HG03342 (cell line): ENCODE measurements around the gene COMTD1.
A peak's percentile ranks its signal among the peaks of the same experiment; 100 is the strongest.

Experiments
- ATAC-seq: cut with Tn5 transposase; IDR thresholded peaks from one replicate; pipeline ENCODE4 v1.9.1; 2021; ENCODE audit warnings: mild to moderate bottlenecking, moderate library complexity; ENCODE audit not compliant: unreplicated experiment

COMTD1 gene

DNA sequence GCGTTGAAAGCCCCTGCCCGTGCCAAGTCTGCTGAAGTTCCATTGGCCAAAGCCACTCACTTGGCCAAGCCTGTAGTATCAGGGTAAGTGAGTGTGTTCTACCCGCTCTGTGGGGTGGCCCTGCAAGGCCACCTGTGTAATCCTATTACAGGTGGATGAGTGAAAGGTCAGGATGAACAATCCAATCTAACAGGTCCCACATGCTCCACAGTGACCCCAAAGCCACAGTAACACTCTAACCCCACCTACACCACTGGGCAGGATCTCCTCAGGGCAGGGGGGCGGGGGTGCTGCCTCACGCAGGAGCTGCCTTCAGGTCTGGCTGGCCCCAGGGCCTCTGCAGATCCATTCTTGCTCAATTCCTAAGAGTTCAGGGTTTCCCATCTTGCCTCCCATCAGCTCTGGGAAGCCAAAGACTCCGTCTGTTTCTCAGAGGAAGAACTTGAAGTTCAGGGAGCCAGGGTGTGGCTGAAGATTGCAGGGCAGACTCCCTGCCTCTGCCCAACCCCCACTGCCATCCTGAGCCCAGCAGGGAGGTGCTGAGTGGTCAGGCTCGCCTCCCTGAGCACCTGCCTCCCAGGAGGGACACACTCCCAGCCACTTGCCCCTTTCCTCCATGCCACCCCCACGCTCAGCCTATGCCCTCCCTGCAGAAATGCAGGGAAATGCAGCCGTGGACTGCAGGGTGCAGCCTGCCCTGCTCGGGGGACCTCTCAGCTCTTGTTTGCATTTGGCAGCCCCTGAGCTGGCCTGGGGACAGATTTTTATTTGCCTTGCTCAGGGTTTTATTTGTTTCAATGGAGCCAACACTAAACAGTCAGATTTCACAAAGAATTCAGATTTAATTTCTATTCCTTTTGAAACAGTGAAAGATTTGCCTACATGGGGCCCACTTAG, 9.8 kb upstream of the COMTD1 start:
- ATAC-seq: no peak

DNA sequence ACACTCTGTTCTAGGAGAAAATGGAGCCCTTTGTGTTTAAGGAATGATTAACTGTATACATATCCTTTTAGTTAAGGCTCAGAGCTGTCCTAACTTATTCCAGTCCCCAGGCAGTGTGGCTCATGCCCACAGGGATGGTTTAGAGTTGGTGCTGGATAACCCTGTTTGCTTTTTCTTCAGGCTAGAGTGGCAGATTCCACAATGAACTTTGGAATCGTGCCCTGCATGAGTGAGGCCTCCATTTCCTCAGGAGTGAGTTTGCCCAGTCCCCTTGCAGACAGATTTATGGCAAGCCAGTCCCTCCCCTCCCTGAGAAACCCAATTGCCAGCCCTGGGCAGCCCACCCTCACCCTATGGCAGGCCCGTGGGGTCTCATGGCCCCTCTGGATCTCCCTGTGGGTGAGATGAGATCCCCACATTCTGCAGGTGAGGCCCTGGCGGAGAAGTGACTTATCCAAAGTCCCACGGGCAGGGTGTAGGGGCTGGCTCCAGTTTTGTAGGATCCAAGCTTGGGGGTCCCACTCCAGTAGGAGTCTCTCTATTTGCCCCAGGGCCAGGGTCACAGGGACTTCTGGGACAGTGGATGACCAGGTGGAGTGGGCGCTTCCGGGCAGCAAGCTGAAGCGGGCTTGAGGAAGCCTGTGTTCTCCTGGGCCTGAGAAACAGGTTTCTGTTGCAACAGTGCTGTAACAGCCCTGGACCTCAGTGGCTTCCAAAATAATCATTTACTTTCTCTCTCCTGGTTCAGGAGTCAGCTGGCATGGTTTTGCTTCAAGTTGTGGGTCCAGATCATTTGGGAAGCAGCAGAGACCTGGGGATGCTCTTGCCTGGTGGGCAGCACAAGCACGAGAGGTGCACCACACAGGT, 9.0 kb upstream of the COMTD1 start:
- no peak for ATAC-seq

DNA sequence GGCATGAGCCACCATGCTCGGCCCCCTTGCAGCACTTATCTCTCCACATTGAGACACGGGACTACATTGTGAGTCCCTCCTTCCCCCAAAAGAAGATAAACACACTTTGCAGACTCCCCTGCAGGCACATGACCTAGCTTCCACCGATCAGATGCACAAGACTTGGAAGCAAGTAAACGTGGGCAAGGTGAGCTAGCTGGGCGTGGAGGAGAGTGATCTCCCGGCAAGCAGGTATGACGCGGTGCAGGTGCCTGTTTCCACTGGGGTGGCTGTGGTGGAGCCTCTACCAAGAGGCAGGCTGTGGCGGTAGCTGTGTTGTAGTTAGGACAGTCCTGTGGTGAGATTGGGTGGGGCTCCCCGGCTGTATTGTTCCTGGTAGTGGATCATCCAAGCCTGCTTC, 7.7 kb upstream of the COMTD1 start:
- ATAC-seq: no peak

DNA sequence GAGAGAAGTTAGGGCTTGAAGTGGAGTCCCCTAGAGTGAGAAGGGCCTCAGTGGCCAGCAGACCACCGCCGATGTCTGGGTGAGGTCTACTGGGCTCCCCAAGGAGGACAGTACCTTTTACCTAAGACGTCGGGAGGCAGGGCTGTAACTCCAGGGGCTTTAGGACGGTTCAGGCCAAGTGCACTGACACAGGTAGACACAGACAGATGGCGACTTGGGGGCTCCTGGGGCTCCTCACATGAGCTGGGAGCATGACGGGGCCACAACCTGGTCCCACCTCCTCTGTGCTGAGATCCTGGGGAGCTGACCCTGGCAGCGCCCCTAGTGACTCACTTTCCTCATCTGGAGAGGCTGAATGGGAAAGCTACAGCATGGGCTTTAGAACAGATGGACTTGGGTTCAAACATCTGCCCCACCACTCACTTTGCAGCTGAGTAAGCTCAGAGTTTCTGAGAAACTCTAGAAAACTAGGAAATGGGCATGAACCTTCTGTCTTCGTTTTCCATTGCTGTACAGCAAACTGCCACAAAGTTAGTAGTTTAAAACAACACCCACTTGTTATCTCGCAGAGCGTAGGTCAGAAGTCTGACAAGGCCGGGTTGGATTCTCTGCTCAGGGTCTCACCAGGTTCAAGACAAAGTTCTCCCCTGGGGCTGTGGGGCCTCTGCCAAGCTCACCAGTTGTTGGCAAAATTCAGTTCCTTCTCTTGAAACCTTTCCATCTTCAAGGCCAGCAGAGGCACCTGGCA, 4.7 kb upstream of the COMTD1 start:
- no peak for ATAC-seq

DNA sequence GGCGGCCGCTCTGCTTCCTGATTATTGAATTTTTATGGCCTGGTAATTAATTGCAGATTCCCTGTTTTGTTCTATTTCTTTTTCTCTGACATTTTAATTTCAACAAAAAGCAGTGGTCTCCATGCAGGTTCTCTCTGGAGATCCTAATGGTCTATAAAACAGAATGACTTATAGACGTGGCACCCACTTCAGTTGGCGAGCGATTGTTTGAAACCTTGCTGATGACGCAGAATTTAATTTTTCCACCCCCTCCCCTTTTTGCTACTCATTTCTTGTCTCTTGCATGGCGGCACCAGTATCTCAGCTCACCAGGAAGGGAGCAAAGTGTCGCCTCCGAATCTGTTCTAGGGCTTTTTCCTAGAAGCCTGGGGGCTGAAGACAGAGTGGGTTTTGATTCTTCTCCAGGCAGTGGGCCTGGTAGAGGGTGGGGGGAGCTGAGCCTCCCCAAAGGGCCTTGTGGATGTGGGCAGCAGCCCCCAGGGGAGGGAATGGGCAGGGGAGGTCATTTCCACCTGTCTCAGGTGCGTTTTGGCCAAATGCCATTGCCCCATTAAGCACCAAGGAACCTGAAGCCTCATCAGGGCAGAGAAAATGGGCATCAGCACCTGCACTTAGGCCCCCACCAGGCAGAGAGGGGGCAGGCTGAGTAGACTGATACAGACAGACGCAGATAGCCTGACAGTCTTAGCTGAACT, 3.5 kb upstream of the COMTD1 start:
- ATAC-seq: no peak

DNA sequence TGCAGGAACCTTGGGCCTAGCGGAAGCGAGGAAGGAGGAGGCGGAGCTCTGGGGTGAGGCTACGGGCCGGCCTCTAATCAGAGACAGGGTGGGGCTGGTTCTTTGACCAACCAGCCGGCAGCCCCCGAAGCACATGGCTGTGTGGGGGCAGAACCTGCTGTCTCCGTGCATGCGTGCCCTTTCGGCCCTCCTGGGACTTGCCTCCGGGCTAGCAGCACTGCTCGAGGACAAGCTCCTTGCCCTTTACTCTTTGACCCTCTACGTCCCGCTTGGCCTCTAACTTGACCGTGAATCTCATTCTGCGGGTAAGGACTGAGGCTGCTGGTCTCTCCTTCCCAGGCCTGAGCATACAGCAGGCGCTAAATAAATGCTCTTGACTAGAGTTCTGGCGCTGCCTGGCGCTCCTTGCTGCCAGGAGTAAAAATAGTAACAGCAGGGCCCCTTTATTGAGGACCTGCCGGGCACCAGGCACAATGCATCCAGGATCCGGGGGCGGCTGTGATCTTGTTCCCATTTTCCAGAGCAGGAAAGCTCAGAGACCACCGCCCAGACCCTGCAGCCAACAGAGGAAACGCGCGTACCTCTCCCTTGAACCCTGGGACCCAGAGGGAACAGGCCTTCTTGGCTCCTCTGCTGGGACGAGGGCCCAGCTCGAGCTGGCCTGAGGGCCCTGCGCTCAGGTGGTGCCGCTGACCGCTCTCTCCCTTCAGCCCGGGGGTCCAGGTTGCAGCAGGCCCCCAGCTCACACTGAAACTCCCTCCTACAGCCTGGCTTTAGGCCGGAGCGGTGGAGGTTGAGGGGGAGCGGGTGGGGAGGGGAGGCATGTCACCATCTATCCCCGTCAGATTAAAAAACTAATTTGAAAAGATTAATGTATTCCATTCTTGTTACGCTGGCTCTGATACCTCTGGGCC, 2.7 kb upstream of the COMTD1 start:
- ATAC-seq: no peak

DNA sequence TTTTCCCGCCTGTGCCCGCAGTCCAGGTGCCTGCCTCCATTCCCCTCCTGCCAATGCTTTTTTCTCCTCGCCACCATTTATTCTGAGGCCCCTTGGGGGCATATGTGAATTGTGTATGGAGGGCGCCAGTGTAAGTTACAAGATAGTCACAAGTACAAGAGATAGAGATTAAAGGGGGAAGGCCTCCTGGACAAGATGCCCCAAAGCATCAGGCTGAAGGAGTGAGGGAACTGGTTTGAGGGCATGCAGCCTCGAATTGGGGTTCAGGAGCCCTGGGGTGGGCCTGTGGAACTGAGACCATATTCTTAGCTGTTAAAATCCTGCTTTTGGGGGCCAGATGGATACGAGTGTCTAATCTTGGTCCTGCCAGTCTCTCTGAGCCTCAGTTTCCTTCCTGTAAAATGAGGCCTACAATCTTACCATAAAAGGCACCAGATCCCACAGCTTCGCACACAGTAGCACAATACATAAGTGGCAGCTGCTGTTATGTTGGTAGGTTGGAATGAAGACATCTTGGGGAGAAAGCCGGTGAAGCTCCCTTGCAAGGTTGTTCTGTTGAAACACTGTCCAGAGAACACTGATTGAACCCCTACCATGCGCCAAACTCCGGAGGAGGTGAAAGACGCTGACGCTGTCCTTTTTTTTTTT, 545 bp upstream of the COMTD1 start:
- ATAC-seq: no peak

DNA sequence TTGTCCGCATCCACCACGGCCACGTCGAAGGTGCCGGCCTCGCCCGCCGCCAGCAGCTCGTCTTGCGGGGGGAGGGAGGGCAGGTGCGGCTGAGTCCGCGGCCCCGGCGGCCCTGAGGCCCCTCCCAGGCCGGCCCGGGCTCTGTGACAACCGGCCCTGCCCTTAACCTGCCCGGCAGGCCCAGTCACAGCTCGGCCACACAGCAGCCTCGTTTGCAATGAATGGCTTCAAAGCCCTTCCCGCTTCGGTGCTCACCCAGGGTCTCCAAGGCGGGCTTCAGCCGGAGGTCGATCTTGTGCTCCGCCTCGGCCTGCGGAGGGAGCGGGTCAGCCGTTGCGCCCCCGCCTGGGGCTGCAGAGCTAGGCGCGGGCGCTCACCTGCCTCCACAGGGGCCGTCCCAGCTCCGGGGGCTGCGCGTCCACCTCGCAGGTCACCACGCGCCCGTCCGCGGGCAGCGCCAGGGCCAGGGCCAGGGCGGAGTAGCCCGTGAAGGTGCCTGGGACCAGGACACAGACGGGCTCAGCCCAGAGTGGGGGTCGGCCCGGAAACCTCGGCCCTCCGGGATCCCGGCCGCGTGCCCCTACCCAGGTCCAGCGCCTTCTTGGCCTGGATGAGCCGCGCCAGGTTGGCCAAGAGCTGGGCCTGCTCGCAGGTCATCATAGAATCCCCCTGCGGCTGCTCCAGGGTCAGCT, 928 bp downstream of the COMTD1 start:
- peak; percentile 1 for ATAC-seq

DNA sequence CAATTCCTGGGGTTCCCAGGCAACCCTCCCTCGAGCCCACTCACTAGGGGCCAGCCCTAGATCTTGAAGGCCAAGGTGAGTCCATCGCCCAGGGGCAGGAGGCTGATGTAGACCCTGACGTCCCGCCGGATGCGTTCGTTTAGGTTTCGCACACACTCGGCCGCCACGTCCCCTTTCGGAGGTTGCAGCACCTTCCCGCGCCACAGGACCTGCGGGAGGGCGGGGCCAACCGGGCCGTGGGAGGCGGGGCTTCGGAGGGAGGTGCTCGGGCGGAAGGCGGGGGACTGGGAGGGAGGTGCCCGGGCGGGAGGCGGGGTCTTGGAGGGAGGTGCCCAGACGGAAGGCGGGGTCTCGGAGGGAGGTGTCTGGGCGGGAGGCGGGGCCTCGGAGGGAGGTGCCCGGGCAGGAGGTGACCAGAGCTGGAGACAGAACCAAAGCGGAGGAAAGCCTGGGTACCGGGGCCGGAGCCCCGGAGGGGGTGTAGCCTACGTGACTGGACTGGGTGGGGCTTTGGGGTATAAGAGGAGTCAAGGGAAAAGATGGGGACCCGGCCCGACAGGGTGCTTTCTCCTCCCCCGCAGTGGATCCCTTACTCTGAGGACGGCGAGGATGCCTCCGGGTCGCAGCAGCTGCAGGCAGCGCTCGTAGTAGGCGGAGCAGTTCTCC, 1.6 kb downstream of the COMTD1 start:
- ATAC-seq: peak; percentile 50

DNA sequence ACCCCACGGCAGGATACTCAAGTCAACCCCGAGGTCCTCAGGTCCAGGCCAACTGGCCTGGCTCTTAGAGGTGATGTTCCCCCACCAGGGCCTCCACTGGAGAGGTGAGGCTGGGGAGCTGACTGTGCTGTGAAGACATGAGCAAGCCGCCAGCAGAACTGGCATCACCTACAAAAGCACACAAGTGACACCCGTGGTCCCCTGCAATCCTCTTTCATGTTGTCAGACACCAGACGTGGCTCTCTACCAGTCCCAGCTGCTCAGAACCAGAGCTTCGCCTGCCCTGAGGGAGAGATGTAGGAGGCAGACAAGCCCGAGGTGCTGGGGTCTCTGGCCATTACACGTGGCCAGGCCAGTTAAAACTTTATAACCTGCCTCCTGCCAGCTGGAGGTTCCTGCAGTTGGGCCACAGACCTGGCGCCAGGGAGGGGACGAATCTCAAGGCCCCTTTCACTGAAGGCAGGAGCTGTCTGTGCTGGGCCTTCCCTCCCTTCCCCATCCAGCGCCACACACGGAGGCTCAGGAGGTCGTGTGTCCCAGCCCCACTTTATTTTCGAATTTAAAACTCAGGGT, 2.2 kb downstream of the COMTD1 start:
- no peak for ATAC-seq

DNA sequence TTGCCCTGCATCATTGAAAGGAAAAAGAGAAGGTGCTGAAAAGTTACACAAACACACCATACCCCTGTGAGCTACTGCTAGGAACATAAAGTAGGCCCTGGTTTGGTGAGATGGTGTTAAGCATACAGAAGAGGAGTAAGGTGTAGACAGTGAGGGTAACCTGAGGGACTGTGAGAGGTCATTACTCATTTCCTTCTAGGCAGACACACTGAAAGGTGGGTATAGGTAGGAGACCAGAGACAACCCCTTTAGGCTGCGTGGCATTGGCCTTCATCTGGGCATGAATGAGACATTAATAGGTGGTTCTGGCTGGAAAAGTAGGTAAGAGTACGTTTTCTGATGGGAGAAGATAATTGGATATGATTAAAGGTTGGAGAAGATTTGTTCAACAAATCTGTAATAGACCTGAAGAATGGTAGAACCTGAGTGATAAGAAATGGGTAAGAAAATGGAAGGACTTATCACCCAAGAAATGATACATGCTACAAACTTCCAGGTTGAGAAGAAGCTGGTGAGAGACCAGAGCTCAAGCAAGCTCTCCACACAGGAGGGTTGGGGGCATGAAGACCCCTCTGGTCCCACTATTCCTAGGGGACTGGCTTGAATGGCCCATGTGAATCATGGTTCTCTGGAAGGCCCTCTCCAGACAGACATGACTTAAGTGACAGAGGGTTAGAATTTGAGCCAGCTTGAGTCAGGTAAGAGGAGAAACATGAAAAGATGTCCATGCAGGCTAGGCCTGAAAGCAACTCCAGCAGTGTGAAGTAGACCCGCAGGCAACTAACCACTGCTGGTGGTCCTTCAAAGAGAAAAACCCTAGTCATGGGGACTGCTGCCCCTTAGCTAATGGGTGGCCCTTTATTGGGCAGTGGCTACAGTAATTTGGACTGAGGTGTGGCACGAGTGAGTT, 3.8 kb downstream of the COMTD1 start:
- ATAC-seq: no peak

DNA sequence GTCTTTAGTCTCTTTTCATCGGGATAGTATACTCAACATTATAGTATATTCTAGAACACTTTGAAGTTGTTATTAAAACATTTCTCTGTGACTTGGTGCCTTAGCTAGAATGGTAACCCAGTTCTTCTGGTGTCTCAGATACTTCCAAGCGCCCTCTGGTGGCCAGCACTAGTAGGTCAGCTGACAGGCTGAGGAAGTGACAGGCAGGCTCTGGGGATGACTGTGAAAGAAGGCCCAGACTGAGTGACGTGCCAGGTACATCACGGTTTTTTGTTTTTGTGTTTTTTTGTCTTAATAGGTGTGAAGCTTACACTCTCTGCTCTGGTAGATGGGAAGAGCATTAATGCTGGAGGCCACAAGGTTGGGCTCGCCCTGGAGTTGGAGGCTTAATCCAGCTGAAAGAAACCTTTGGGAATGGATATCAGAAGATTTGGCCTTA, 5.1 kb downstream of the COMTD1 start:
- peak; percentile 43 for ATAC-seq

DNA sequence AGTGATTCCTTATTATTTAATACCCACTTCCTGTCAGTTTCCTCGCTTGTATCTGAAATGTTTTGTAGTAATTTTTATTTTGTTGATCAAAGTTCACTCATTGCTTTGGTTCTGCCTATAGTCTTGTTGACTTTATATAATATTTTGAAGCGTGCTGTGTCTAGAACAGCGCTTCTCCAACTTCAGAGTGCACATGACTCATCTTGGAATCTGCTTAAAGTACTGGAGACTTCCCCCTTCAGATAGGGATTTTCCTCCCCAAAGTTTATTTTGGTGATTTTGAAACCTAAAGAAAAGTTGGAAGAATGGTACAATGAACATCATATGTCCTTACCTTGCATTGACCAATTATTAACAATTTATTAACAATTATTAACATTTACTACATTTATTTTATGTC, 5.8 kb downstream of the COMTD1 start:
- no peak for ATAC-seq

DNA sequence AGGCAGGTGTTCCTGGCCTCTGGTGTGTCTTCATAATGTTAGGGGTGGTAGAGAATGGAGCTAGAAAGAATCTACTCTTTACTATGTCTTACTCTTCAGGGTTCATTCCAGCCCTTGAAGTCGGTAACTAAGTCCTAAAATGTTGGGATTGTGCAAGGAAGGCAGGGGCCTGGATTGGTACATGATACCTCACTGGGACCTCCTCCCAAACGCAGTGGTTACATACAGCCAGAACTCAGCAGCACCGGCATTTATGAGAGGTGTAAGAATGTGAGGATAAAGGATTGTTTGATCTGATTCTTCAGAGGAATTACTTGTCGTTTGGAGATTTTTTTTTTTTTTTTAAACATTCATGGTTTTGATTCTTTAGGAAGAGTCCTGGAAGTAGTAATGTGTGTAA, 6.9 kb downstream of the COMTD1 start:
- ATAC-seq: no peak

DNA sequence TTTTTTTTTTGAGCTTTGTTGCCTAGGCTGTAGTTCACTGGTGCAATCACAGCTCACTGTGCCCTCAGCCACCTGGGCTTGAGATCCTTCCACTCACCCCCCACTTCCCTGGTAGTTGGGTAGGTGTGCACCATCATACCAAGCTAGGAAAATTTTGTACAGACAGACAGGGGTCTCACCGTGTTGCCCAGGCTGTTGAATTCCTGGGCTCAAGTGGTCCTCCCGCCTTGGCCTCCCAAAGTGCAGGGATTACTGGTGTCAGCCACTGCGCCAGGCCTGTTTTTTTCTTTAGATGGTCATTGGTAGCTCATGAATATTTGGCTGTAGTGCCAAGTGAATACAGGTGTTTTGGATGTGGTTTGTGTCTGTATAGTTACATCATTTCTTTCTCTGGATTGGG, 7.5 kb downstream of the COMTD1 start:
- ATAC-seq: no peak

DNA sequence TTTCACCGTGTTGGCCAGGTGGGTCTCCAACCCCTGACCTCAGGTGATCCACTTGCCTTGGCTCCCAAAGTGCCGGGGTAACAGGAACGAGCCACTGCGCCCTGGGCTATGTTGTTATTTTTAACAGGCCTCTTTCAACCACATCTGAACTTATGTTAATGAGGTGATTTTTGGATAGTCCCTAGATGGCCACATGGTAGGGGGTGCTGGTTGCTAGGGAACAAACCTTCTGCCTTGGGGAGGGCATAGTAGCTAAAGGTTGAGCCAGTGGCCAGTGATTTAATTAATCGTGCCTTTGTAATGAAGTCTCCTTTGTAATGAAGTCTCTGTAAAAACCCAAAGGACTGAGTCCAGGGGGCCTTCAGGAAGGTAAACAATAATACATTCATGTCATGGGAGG, 9.1 kb downstream of the COMTD1 start:
- no peak for ATAC-seq

DNA sequence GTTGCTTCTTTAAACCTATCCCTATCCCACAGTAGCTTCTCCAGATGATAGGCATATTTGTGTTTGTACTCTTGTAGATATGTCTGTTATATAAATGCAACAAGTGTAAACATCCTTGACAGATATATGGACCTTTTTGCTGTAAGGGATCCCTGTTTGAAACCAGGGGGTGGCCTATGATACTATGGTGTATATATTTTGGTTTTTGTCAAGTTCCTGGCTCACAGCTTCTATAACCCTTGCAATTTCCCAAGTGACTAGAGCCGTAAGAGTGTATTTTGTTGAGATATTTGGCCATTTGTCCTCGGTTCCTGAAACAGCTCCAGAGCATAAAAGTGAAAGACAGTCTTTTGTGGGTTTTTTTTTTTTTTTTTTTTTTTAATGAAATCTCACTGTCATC, 9.7 kb downstream of the COMTD1 start:
- ATAC-seq: no peak
